ENCODE data around the gene GFI1. TPM values are rescaled to one million over a fixed set of nuclear protein-coding genes. Genes with fewer than 3 reads are reported as not detected.

Gene GFI1
- total RNA-seq, 1 donor from 2014 or later, result 0.10 TPM

GRCh38 chr1:92430030-92430429, 56.7 kb downstream of the GFI1 start:
- Mint-ChIP-seq H3K27me3 (peaks cover 8% of the 10 kb centered on the region), H3K4me3 (no peak overlapping the region), H3K4me1 (ENCODE audit: unreplicated experiment) (no peaks in the 10 kb centered on the region), H3K27ac (no peak overlapping the region), H3K36me3 (no peaks in the 10 kb centered on the region), H3K9me3 (peaks cover 5% of the 10 kb centered on the region)
- no peak for DNase-seq (ENCODE audit: extremely low spot score, unreplicated experiment)
- no peak for TF ChIP-seq CTCF (conservative IDR thresholded peaks at IDR 0.05)

- H3K27ac Mint-ChIP-seq, result no peak overlapping the region
- H3K9me3 Mint-ChIP-seq, result no peaks in the 10 kb centered on the region
- TF ChIP-seq CTCF (conservative IDR thresholded peaks at IDR 0.05), result no peak
Measured at GRCh38 chr1:92425617-92426016, 61.1 kb downstream of the GFI1 start.

More at GRCh38 chr1:92425617-92426016, 61.1 kb downstream of the GFI1 start:
- DNase-seq (ENCODE audit: extremely low spot score, unreplicated experiment), result no peak
- Mint-ChIP-seq H3K27me3 (no peaks in the 10 kb centered on the region), H3K36me3 (no peaks in the 10 kb centered on the region), H3K4me3 (no peak overlapping the region), H3K4me1 (ENCODE audit: unreplicated experiment) (no peaks in the 10 kb centered on the region)

Other genes with a start within 250 kb of the GFI1 start
- gene GLMN, start 187.9 kb downstream of the GFI1 start, total RNA-seq (ENCODE audit: low replicate concordance), result 11.1 and 19.9 TPM in 2 replicates
- 31.9 and 42.3 TPM in 2 replicates for gene RPAP2, start 187.9 kb downstream of the GFI1 start, total RNA-seq (ENCODE audit: low replicate concordance)